OCI-LY1 (cell line): ENCODE data around the gene C20orf96.

Experiments used
- H2AFZ ChIP-seq: fragments of 200-600 bp; sonication (generic), shearing (Covaris generic); 2 replicates; pipeline ENCODE4 v1.6.0; 2014; ENCODE audit warnings: antibody characterized with exemption, mild to moderate bottlenecking, low read length
- H3F3A ChIP-seq: fragments of 200-600 bp; sonication (generic), shearing (Covaris generic); 2 replicates; pipeline ENCODE4 v1.6.0; 2014; ENCODE audit warnings: mild to moderate bottlenecking, antibody characterized with exemption, low read length, moderate library complexity; ENCODE audit not compliant: insufficient read depth
- H3K27ac ChIP-seq: fragments of 200-600 bp; sonication (generic); 2 replicates; pipeline ENCODE4 v1.5.1; 2014; ENCODE audit warnings: low read length, mixed run types, mild to moderate bottlenecking, low read depth; ENCODE audit not compliant: poor library complexity, severe bottlenecking
- H3K27me3 ChIP-seq: fragments of 200-600 bp; sonication (generic); 2 replicates; pipeline ENCODE4 v1.6.0; 2014; ENCODE audit warnings: antibody characterized with exemption, mild to moderate bottlenecking, low read length, moderate library complexity; ENCODE audit not compliant: insufficient read depth
- H3K36me3 ChIP-seq: fragments of 200-600 bp; sonication (generic); 2 replicates; pipeline ENCODE4 v1.6.1; 2014; ENCODE audit warnings: mild to moderate bottlenecking, antibody characterized with exemption, low read length, moderate library complexity, mixed read lengths; ENCODE audit not compliant: insufficient read depth
- H3K4me1 ChIP-seq: fragments of 200-600 bp; sonication (generic); 2 replicates; pipeline ENCODE4 v1.5.1; 2014; ENCODE audit warnings: mild to moderate bottlenecking, low read length, moderate library complexity; ENCODE audit not compliant: insufficient read depth, severe bottlenecking
- H3K4me2 ChIP-seq: fragments of 200-600 bp; sonication (generic), shearing (Covaris generic); 2 replicates; pipeline ENCODE4 v1.6.1; 2014; ENCODE audit warnings: low read length
- H3K4me3 ChIP-seq: fragments of 200-600 bp; sonication (generic); 2 replicates; pipeline ENCODE4 v1.5.1; 2014; ENCODE audit warnings: low read length, low read depth, mild to moderate bottlenecking, mixed read lengths; ENCODE audit not compliant: poor library complexity, severe bottlenecking
- H3K79me2 ChIP-seq: fragments of 200-600 bp; shearing (Covaris generic); 2 replicates; pipeline ENCODE4 v1.6.1; 2016; ENCODE audit warnings: mixed run types, low read length, mixed read lengths; ENCODE audit not compliant: insufficient read depth
- H3K9ac ChIP-seq: fragments of 200-600 bp; sonication (generic), shearing (Covaris generic); 2 replicates; pipeline ENCODE4 v1.6.1; 2014; ENCODE audit warnings: mild to moderate bottlenecking, low read length, mixed read lengths
- H3K9me2 ChIP-seq: fragments of 200-600 bp; sonication (generic), shearing (Covaris generic); 2 replicates; pipeline ENCODE4 v1.6.1; 2014; ENCODE audit warnings: low read depth, mild to moderate bottlenecking, low read length, mixed read lengths
- H3K9me3 ChIP-seq: fragments of 200-600 bp; shearing (Covaris generic); 2 replicates; pipeline ENCODE4 v1.6.1; 2014; ENCODE audit warnings: low read length, mixed read lengths
- H4K20me1 ChIP-seq: fragments of 200-600 bp; sonication (generic), shearing (Covaris generic); 2 replicates; pipeline ENCODE4 v1.6.0; 2016; ENCODE audit warnings: mild to moderate bottlenecking, low read length; ENCODE audit not compliant: insufficient read depth
- EZH2 ChIP-seq: fragments of 200-600 bp; sonication (generic), shearing (Covaris generic); IDR thresholded peaks from 2 replicates; pipeline ENCODE4 v1.8.0; 2017; ENCODE audit warnings: borderline replicate concordance, mixed run types, mild to moderate bottlenecking, antibody characterized with exemption, low read length, moderate library complexity, mixed read lengths
- TF ChIP-seq, protein P1 (sequence below): fragments of 200-600 bp; sonication (generic), shearing (Covaris generic); IDR thresholded peaks from 2 replicates; pipeline ENCODE4 v1.5.1; 2017; ENCODE audit warnings: mild to moderate bottlenecking, antibody characterized with exemption, low read length, moderate library complexity, mixed read lengths

The C20orf96 gene

DNA sequence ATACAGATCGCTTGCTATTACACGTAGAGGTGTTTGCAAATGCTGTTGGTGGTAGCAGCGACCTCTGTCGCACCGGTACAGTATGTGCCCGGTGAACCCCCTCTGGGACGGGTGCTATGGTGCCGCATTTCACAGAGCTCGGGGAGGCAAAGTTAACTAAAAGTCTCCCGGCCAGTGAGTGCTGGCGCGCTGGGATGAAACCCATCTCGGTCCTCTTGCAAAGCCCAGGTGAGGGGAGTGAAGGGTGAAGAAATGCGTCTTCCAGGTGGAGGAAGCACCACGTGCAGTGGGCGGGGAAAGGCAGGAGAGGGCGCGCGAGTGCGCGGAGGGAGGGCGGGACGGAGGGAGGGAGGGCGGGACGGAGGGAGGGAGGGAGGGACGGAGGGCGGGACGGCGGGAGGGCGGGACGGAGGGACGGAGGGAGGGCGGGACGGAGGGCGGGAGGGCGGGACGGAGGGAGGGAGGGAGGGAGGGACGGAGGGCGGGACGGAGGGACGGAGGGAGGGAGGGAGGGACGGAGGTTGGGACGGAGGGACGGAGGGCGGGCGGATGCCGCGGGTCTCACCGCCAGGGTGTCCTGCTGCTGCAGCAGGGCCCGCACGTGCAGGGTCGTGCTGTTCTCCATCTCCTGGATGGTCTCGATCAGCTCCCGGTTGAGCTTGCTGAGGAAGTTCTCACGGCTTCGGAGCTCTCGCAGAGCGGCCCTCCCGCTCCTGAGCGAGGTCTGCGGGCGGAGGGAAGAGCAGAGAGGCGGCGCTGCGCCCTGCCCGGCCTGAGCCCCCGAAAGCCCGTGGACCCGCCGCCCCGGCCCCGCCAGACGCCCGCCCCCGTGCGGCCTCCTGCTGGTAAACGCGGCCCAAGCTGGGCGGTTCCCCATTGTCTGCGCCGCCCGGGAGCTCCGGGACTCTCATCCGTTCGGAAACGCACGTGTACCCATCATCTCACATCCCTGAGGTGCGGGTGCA lies 11.7 kb downstream of the C20orf96 start:
- H3K4me1 ChIP-seq, result no peaks in the 10 kb centered on the region
- H3K79me2 ChIP-seq, result no peaks in the 10 kb centered on the region
- H2AFZ ChIP-seq, result no peak overlapping the region
- H3K27me3 ChIP-seq, result no peaks in the 10 kb centered on the region
- no peak overlapping the region for H3K4me3 ChIP-seq
- no peaks in the 10 kb centered on the region for H3K9me3 ChIP-seq
- no peak overlapping the region for H3K4me2 ChIP-seq
- H3K36me3 ChIP-seq, result no peaks in the 10 kb centered on the region; the same call in 1 of the 2 replicates
- no peaks in the 10 kb centered on the region for H3K9me2 ChIP-seq
- no peaks in the 10 kb centered on the region for H4K20me1 ChIP-seq
- no peaks in the 10 kb centered on the region for H3F3A ChIP-seq
- TF ChIP-seq EZH2, result no peak
- TF ChIP-seq, protein P1, sequence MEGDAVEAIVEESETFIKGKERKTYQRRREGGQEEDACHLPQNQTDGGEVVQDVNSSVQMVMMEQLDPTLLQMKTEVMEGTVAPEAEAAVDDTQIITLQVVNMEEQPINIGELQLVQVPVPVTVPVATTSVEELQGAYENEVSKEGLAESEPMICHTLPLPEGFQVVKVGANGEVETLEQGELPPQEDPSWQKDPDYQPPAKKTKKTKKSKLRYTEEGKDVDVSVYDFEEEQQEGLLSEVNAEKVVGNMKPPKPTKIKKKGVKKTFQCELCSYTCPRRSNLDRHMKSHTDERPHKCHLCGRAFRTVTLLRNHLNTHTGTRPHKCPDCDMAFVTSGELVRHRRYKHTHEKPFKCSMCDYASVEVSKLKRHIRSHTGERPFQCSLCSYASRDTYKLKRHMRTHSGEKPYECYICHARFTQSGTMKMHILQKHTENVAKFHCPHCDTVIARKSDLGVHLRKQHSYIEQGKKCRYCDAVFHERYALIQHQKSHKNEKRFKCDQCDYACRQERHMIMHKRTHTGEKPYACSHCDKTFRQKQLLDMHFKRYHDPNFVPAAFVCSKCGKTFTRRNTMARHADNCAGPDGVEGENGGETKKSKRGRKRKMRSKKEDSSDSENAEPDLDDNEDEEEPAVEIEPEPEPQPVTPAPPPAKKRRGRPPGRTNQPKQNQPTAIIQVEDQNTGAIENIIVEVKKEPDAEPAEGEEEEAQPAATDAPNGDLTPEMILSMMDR, result no peak
- H3K27ac ChIP-seq, result no peak overlapping the region
- H3K9ac ChIP-seq, result no peak overlapping the region

DNA sequence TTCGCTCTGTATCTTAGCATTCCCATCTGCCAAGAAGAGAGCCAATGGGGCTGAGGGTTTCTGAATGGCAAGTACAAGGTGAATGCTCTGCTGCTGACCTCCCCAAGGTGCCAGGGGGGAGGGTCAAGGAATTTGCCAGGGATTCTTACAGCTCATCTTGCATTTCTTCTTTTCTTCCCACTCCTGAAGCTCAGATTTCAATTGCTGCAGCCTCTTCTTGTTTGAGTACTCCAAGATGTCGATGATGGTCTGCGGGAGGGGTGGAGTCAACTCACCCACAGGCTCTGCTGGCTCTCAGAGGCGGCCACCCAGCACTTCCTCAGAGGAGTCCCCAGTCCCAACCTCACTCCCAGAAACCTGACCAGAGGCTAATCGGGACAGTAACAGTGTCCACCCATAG lies 12.4 kb downstream of the C20orf96 start:
- Histone ChIP-seq H3K4me1 (no peaks in the 10 kb centered on the region), H3K4me2 (no peak overlapping the region), H3K9me3 (no peaks in the 10 kb centered on the region), H3K9me2 (no peaks in the 10 kb centered on the region), H3F3A (no peaks in the 10 kb centered on the region), H2AFZ (no peak overlapping the region), H3K36me3 (no peaks in the 10 kb centered on the region; the same call in 1 of the 2 replicates), H3K79me2 (no peaks in the 10 kb centered on the region), H4K20me1 (no peaks in the 10 kb centered on the region), H3K4me3 (no peak overlapping the region), H3K27me3 (no peaks in the 10 kb centered on the region), H3K9ac (no peak overlapping the region), H3K27ac (no peak overlapping the region)
- TF ChIP-seq, protein P1, result no peak
- TF ChIP-seq EZH2, result no peak

DNA sequence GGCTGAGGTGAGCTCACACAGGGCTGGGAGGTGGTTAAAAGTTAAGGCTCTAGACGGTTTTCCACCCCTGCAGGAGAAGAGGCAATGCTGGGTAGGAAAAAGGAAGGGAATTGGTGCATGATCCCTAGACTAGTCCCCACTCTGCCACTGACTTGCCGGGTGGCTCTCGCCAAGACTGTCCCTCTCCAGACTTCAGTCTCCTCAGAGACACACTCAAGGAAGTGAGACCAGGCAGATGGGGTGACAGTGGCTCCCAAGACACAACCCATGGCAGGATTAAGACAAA lies 13.1 kb downstream of the C20orf96 start:
- Histone ChIP-seq H3F3A (no peaks in the 10 kb centered on the region), H3K4me1 (no peaks in the 10 kb centered on the region), H3K9me3 (no peaks in the 10 kb centered on the region), H3K36me3 (no peaks in the 10 kb centered on the region; the same call in 1 of the 2 replicates), H3K9ac (no peak overlapping the region), H4K20me1 (no peaks in the 10 kb centered on the region), H3K4me3 (no peak overlapping the region), H3K79me2 (no peaks in the 10 kb centered on the region), H3K27ac (no peak overlapping the region), H3K27me3 (no peaks in the 10 kb centered on the region), H2AFZ (no peak overlapping the region), H3K4me2 (no peak overlapping the region), H3K9me2 (no peaks in the 10 kb centered on the region)
- no peak for TF ChIP-seq EZH2
